GM12878 (cell line): ENCODE data around the gene CARMIL3. TPM values are rescaled to one million over a fixed set of nuclear protein-coding genes. Genes with fewer than 3 reads are reported as not detected.

Experiments
- BCL11A ChIP-seq: IDR thresholded peaks from 2 replicates; pipeline ENCODE4 v1.6.1; 2011; ENCODE audit warnings: low read depth, low read length
- BRCA1 ChIP-seq: IDR thresholded peaks from 2 replicates; pipeline ENCODE4 v1.6.1; 2011; ENCODE audit warnings: low read depth, low read length, improper control_type of control experiment
- CREM ChIP-seq: IDR thresholded peaks from 2 replicates; pipeline ENCODE4 v1.6.1; 2014; ENCODE audit warnings: antibody characterized with exemption, low read depth
- EZH2 ChIP-seq: IDR thresholded peaks from 2 replicates; pipeline ENCODE4 v1.6.1; 2012; ENCODE audit warnings: low read depth, mild to moderate bottlenecking, control low read depth, inconsistent platforms, low read length, borderline replicate concordance; ENCODE audit not compliant: control insufficient read depth
- MYC ChIP-seq: IDR thresholded peaks from 2 replicates; pipeline ENCODE4 v1.6.1; 2011; ENCODE audit warnings: mild to moderate bottlenecking, low read length, moderate library complexity, inconsistent platforms; ENCODE audit not compliant: insufficient read depth, insufficient replicate concordance, insufficient read length, severe bottlenecking
- POLR2A ChIP-seq: IDR thresholded peaks from 2 replicates; pipeline ENCODE4 v1.6.1; 2011; ENCODE audit warnings: low read depth, mild to moderate bottlenecking, low read length
- POU2F2 ChIP-seq: IDR thresholded peaks from 3 replicates; pipeline ENCODE4 v1.6.1; 2011; ENCODE audit warnings: low read depth, mild to moderate bottlenecking, low read length, borderline replicate concordance
- RUNX3 ChIP-seq: IDR thresholded peaks from 2 replicates; pipeline ENCODE4 v1.6.1; 2012; ENCODE audit warnings: low read length, inconsistent platforms
- SUPT20H ChIP-seq: IDR thresholded peaks from 2 replicates; pipeline ENCODE4 v1.6.1; 2011; ENCODE audit warnings: low read depth, mild to moderate bottlenecking, low read length, moderate library complexity, borderline replicate concordance; ENCODE audit not compliant: control insufficient read depth
- TCF12 ChIP-seq: IDR thresholded peaks from 2 replicates; pipeline ENCODE4 v1.6.1; 2011; ENCODE audit warnings: low read depth, mild to moderate bottlenecking, low read length
- ZBTB33 ChIP-seq: fragments of 450-650 bp; IDR thresholded peaks from 2 replicates; pipeline ENCODE4 v1.6.1; 2017; ENCODE audit warnings: mild to moderate bottlenecking
- ZNF592 ChIP-seq: fragments of 450-650 bp; IDR thresholded peaks from 2 replicates; pipeline ENCODE4 v1.6.1; 2017; ENCODE audit warnings: mild to moderate bottlenecking, moderate library complexity
- ZNF687 ChIP-seq: fragments of 450-650 bp; IDR thresholded peaks from 2 replicates; pipeline ENCODE4 v1.6.1; 2017; ENCODE audit warnings: mild to moderate bottlenecking, moderate library complexity
- polyA plus RNA-seq, 11 experiments: library from polyadenylated mRNA; depleted of rRNA in 4 of 11; unstranded in 6 of 11; stranded (reverse) in 5 of 11; fragments of >200 nt; fragmentation: Nextera tagmentation in 4 of 11; fragmentation: Illumina TruSeq in 1 of 11; extraction: Ambion mirVana in 4 of 11; extraction: Trizol in 1 of 11; gene quantifications; 1 replicate in 1 of 11; 2 replicates in 10 of 11; pipeline versions ENCODE4 v1.2.1 to v1.2.3, GENCODE V29; 2011 to 2016; ENCODE audit warnings: inconsistent platforms in 2 of 11, missing spikeins in 2 of 11, low read depth in 1 of 11
- total RNA-seq, 4 experiments: library from RNA; depleted of rRNA in 3 of 4; stranded (reverse); fragments of >200 nt in 3 of 4; fragmentation: Illumina TruSeq in 1 of 4; extraction: Trizol in 1 of 4; gene quantifications; 2 replicates each; pipeline versions ENCODE4 v1.2.1 to v1.2.3, GENCODE V29; 2013 to 2021
- TF ChIP-seq, protein P1 (sequence below), 3 experiments: IDR thresholded peaks in 2 of 3; conservative IDR thresholded peaks in 1 of 3; 2 replicates each; pipeline ENCODE4 v1.5.1; 2011; ENCODE audit warnings: low read depth in 3 of 3, low read length in 3 of 3, mild to moderate bottlenecking in 3 of 3, control low read depth in 2 of 3, moderate library complexity in 2 of 3, inconsistent platforms in 1 of 3, mixed read lengths in 1 of 3; ENCODE audit not compliant: control insufficient read depth in 2 of 3, insufficient read depth in 1 of 3; ENCODE audit errors: extremely low read depth in 1 of 3
- TF ChIP-seq, protein P2 (sequence below): fragments of 450-650 bp; IDR thresholded peaks from 2 replicates; pipeline ENCODE4 v1.6.1; 2014; ENCODE audit warnings: mild to moderate bottlenecking

The CARMIL3 gene
- total and polyA plus RNA-seq, 10 of the 15 experiments (the other 5 are each of a cell fraction or from before 2014, with no cell fraction given) = 0.09 to 0.32 (median 0.25) TPM; not detected in 3

GRCh38 chr14:24093901-24094840, 42.4 kb downstream of the CARMIL3 start, which contains the start of gene PCK2 (continued):
- TF ChIP-seq ZNF592 (no peak), EZH2 (no peak), CREM (no peak), BCL11A (no peak), ZBTB33 (no peak), TCF12 (no peak), SUPT20H (no peak), RUNX3 (peak; percentile 5; the same call in 1 of the 2 replicates), ZNF687 (peak; percentile 35; the same call in 1 of the 2 replicates), POLR2A (peak; percentile 91), BRCA1 (no peak), POU2F2 (no peak), MYC (peak; percentile 52)
- TF ChIP-seq, protein P1, sequence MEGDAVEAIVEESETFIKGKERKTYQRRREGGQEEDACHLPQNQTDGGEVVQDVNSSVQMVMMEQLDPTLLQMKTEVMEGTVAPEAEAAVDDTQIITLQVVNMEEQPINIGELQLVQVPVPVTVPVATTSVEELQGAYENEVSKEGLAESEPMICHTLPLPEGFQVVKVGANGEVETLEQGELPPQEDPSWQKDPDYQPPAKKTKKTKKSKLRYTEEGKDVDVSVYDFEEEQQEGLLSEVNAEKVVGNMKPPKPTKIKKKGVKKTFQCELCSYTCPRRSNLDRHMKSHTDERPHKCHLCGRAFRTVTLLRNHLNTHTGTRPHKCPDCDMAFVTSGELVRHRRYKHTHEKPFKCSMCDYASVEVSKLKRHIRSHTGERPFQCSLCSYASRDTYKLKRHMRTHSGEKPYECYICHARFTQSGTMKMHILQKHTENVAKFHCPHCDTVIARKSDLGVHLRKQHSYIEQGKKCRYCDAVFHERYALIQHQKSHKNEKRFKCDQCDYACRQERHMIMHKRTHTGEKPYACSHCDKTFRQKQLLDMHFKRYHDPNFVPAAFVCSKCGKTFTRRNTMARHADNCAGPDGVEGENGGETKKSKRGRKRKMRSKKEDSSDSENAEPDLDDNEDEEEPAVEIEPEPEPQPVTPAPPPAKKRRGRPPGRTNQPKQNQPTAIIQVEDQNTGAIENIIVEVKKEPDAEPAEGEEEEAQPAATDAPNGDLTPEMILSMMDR (IDR thresholded peaks at IDR 0.05 in 2 of 3, conservative IDR thresholded peaks at IDR 0.05 in 1 of 3; ENCODE audit: control insufficient read depth in 2 of 3, extremely low read depth in 1 of 3, insufficient read depth in 1 of 3, low read depth in 3 of 3, low read length in 3 of 3) = no peak
- TF ChIP-seq, protein P2, sequence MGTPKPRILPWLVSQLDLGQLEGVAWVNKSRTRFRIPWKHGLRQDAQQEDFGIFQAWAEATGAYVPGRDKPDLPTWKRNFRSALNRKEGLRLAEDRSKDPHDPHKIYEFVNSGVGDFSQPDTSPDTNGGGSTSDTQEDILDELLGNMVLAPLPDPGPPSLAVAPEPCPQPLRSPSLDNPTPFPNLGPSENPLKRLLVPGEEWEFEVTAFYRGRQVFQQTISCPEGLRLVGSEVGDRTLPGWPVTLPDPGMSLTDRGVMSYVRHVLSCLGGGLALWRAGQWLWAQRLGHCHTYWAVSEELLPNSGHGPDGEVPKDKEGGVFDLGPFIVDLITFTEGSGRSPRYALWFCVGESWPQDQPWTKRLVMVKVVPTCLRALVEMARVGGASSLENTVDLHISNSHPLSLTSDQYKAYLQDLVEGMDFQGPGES = no peak
